CD4-positive, alpha-beta T cell (primary cell): ENCODE data around the gene COPG2. TPM values are rescaled to one million over a fixed set of nuclear protein-coding genes. Genes with fewer than 3 reads are reported as not detected.

Source experiments
- ATAC-seq: fragments of 200-7000 bp; cut with Tn5 transposase; one replicate; pipeline ENCODE4 v1.10.0; 2022; ENCODE audit warnings: mild to moderate bottlenecking; ENCODE audit not compliant: poor library complexity
- CTCF ChIA-PET: fragments of 350-600 bp; sonication (Branson Sonifier 250); formaldehyde crosslinking; loops from one replicate; lab custom pipeline; 2021; ENCODE audit warnings: antibody characterized with exemption, inconsistent platforms; lab: Charles Lee
- POLR2A ChIA-PET: fragments of 350-600 bp; sonication (Branson Sonifier 250); formaldehyde crosslinking; loops from one replicate; lab custom pipeline; 2021; ENCODE audit warnings: antibody characterized with exemption, inconsistent platforms; lab: Charles Lee
- DNase-seq, 14 experiments: peaks; one replicate each; pipeline ENCODE4 v3.0.0-alpha.2; 2013 to 2020; ENCODE audit warnings: mixed read lengths in 2 of 14
- H3K27ac ChIP-seq, 2 donors: one replicate each; pipeline versions ENCODE4 v1.5.1 to v1.7.0; 2013; ENCODE audit warnings: low read length in 2 of 2, low read depth in 1 of 2, mild to moderate bottlenecking in 1 of 2
- H3K27me3 ChIP-seq, 2 experiments: 1 replicate in 1 of 2; 2 replicates in 1 of 2; pipeline versions ENCODE4 v1.6.1 to v1.7.0; 2013; ENCODE audit warnings: low read length in 2 of 2, control low read depth in 1 of 2, mild to moderate bottlenecking in 1 of 2, moderate library complexity in 1 of 2; ENCODE audit not compliant: insufficient read depth in 2 of 2, control insufficient read depth in 1 of 2
- H3K36me3 ChIP-seq: one replicate; pipeline ENCODE4 v1.6.1; 2013; ENCODE audit warnings: low read length, control low read depth; ENCODE audit not compliant: insufficient read depth
- H3K4me1 ChIP-seq: one replicate; pipeline ENCODE4 v1.6.1; 2013; ENCODE audit warnings: low read length, control low read depth; ENCODE audit not compliant: insufficient read depth
- H3K4me3 ChIP-seq: one replicate; pipeline ENCODE4 v1.5.1; 2013; ENCODE audit warnings: mild to moderate bottlenecking, low read length, moderate library complexity
- H3K9me3 ChIP-seq, 2 experiments: 1 replicate in 1 of 2; 2 replicates in 1 of 2; pipeline versions ENCODE4 v1.6.1 to v1.7.0; 2013; ENCODE audit warnings: low read length in 2 of 2, mild to moderate bottlenecking in 2 of 2, control low read depth in 1 of 2, moderate library complexity in 1 of 2; ENCODE audit not compliant: control insufficient read depth in 1 of 2, insufficient read depth in 1 of 2
- H3K27ac Mint-ChIP-seq: one replicate; pipeline ENCODE4 v1.8.0; 2020; ENCODE audit warnings: mixed read lengths
- H3K27me3 Mint-ChIP-seq: one replicate; pipeline ENCODE4 v1.8.0; 2021; ENCODE audit warnings: mixed read lengths
- H3K36me3 Mint-ChIP-seq: one replicate; pipeline ENCODE4 v1.8.0; 2021; ENCODE audit warnings: low read depth, mixed read lengths
- H3K4me1 Mint-ChIP-seq: one replicate; pipeline ENCODE4 v1.8.0; 2021; ENCODE audit warnings: low read depth, mixed read lengths
- H3K4me3 Mint-ChIP-seq: one replicate; pipeline ENCODE4 v1.8.0; 2020; ENCODE audit warnings: mild to moderate bottlenecking, mixed read lengths
- H3K9me3 Mint-ChIP-seq: one replicate; pipeline ENCODE4 v1.8.0; 2020; ENCODE audit warnings: mixed read lengths
- CTCF ChIP-seq: fragments of 200-600 bp; IDR thresholded peaks from one replicate; pipeline ENCODE4 v1.8.0; 2022; ENCODE audit warnings: antibody characterized with exemption, mild to moderate bottlenecking
- intact Hi-C, 2 experiments: fragments of 100-400 bp; cut with DNase I in 1 of 2; cut with micrococcal nuclease in 1 of 2; formaldehyde crosslinking; loops; one replicate each; pipeline versions ENCODE4 v1.15.1 to v1.9.0; 2023 to 2025; cut with DNase I, micrococcal nuclease
- polyA plus RNA-seq, 2 donors: library from polyadenylated mRNA; unstranded; fragments of 120-200 nt; gene quantifications; one replicate each; pipeline ENCODE4 v1.2.1, GENCODE V29; 2013
- total RNA-seq, 174 experiments: library from RNA in 2 of 174; stranded (reverse) in 2 of 174; gene quantifications; one replicate each; pipeline ENCODE4 v1.2.3 and lab custom pipeline; 2021 to 2026

The COPG2 gene
- total RNA-seq (1 to 10 TPM; 4.1 to 4.3 TPM), total RNA-seq (lab: John Stamatoyannopoulos, UW) (1.8 to 40.4 (median 11.6) reads per million in 172 experiments)
- 11.5 TPM for polyA plus RNA-seq (2013, experiment 1 of 2)
- 11.1 TPM for polyA plus RNA-seq (2013, experiment 2 of 2)

- Mint-ChIP-seq H3K27ac (peak within 1 kb of the TSS; percentile 82), H3K4me1 (peaks cover 21% of the 10 kb centered on the region), H3K4me3 (peak within 1 kb of the TSS; percentile 95), H3K36me3 (peaks cover 26% of the 10 kb centered on the region), H3K27me3 (no peaks in the 10 kb centered on the region), H3K9me3 (no peaks in the 10 kb centered on the region)
- no peak for TF ChIP-seq CTCF
- peak within 1 kb of the TSS; percentile 39 to 41 for H3K27ac ChIP-seq
- ChIA-PET POLR2A (interaction anchor here (0.6 to 1.4 kb wide), 2 partner anchors 65 to 90 kb away, joined by 3 read pairs; partner anchors contain the start of gene KLF14), CTCF (no interaction called here)
- intact Hi-C loops: loop anchor here in 1 of 2 experiments (2.0 to 5.0 kb wide), 3 partner anchors 226 to 598 kb away; partner anchors contain the start of genes CEP41, KLHDC10 and TMEM209
- no peaks in the 10 kb centered on the region for H3K36me3 ChIP-seq
- ATAC-seq: peak; percentile 77
- DNase-seq: peak; percentile 21 to 85 (median 68)
- peaks cover 13% of the 10 kb centered on the region for H3K4me1 ChIP-seq
- H3K9me3 ChIP-seq: no peaks in the 10 kb centered on the region
- H3K27me3 ChIP-seq: no peaks in the 10 kb centered on the region
- peak within 1 kb of the TSS; percentile 83 for H3K4me3 ChIP-seq
Observed at GRCh38 chr7:130668258-130669084, at the start of gene COPG2. COPG2 (minus strand) TSS chr7:130668748; CDS start chr7:130668668, 80 bp downstream.

GRCh38 chr7:130712416-130712815 lies 43.9 kb upstream of the COPG2 start:
- DNase-seq: no peak
- Mint-ChIP-seq H3K36me3 (no peaks in the 10 kb centered on the region), H3K9me3 (no peaks in the 10 kb centered on the region), H3K27ac (no peak overlapping the region), H3K4me3 (no peak overlapping the region), H3K4me1 (no peaks in the 10 kb centered on the region), H3K27me3 (peaks cover 41% of the 10 kb centered on the region)
- intact Hi-C loops: no loop called here
- no peaks in the 10 kb centered on the region for H3K4me1 ChIP-seq
- TF ChIP-seq CTCF: no peak
- H3K9me3 ChIP-seq: no peaks in the 10 kb centered on the region
- H3K27me3 ChIP-seq: peaks cover 9 to 14% of the 10 kb centered on the region in 2 experiments
- CTCF ChIA-PET: no interaction called here
- no peak for ATAC-seq
- H3K27ac ChIP-seq: no peak overlapping the region
- H3K36me3 ChIP-seq: no peaks in the 10 kb centered on the region
- POLR2A ChIA-PET: no interaction called here
- H3K4me3 ChIP-seq: no peak overlapping the region

GRCh38 chr7:130708766-130709165 lies 40.2 kb upstream of the COPG2 start:
- no peak for DNase-seq
- Histone ChIP-seq H3K9me3 (no peaks in the 10 kb centered on the region), H3K27me3 (peaks cover 4 to 10% of the 10 kb centered on the region in 2 experiments), H3K4me3 (no peak overlapping the region), H3K4me1 (no peaks in the 10 kb centered on the region), H3K27ac (no peak overlapping the region), H3K36me3 (no peaks in the 10 kb centered on the region)
- Mint-ChIP-seq H3K4me1 (no peaks in the 10 kb centered on the region), H3K36me3 (no peaks in the 10 kb centered on the region), H3K4me3 (no peak overlapping the region), H3K27me3 (peaks cover 60% of the 10 kb centered on the region), H3K27ac (no peak overlapping the region), H3K9me3 (peaks cover 7% of the 10 kb centered on the region)
- ChIA-PET CTCF (no interaction called here), POLR2A (no interaction called here)
- intact Hi-C loops: no loop called here
- no peak for TF ChIP-seq CTCF
- ATAC-seq: no peak
